Measurements from ENCODE around the gene DLG4. TPM values are rescaled to one million over a fixed set of nuclear protein-coding genes. Genes with fewer than 3 reads are reported as not detected.

Gene DLG4
- polyA plus RNA-seq, 1 experiment, result 10.2 TPM

DNA sequence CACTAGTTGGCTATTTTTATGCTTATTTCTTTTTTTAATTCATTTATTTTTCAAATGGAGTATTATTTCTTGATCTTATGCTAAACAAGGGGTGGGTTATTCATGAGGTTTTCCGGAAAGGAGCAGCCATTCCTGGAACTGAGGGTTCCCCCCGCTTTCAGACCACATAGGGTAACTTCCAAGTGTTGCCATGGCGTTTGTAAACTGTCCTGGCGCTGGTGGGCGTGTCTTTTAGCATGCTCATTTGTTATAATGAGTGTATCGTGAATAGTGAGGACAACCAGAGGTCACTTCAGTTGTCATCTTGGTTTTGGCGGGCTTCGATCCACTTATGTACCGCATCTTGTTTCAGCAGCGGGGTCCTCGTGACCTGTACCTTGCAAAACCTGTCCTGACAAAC, 75.4 kb downstream of the DLG4 start:
- no peaks in the 10 kb centered on the region for H3K9me3 ChIP-seq (ENCODE audit: control insufficient read depth, insufficient read depth, low read length)
- H3K27ac ChIP-seq (ENCODE audit: low read depth, low read length), result no peak overlapping the region
- DNase-seq (ENCODE audit: low read depth, low spot score), result no peak
- TF ChIP-seq, protein P1, sequence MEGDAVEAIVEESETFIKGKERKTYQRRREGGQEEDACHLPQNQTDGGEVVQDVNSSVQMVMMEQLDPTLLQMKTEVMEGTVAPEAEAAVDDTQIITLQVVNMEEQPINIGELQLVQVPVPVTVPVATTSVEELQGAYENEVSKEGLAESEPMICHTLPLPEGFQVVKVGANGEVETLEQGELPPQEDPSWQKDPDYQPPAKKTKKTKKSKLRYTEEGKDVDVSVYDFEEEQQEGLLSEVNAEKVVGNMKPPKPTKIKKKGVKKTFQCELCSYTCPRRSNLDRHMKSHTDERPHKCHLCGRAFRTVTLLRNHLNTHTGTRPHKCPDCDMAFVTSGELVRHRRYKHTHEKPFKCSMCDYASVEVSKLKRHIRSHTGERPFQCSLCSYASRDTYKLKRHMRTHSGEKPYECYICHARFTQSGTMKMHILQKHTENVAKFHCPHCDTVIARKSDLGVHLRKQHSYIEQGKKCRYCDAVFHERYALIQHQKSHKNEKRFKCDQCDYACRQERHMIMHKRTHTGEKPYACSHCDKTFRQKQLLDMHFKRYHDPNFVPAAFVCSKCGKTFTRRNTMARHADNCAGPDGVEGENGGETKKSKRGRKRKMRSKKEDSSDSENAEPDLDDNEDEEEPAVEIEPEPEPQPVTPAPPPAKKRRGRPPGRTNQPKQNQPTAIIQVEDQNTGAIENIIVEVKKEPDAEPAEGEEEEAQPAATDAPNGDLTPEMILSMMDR (IDR thresholded peaks at IDR 0.05; ENCODE audit: low read depth, low read length), result no peak
- H3K4me3 ChIP-seq (ENCODE audit: low read depth, low read length), result no peak overlapping the region
- peaks cover 26% of the 10 kb centered on the region for H3K27me3 ChIP-seq (ENCODE audit: control insufficient read depth, insufficient read depth, low read length)
- POLR2A ChIA-PET, result no interaction called here
- CTCF ChIA-PET, result no interaction called here

- Histone ChIP-seq H3K27me3 (ENCODE audit: control insufficient read depth, insufficient read depth, low read length) (peaks cover 44% of the 10 kb centered on the region), H3K4me3 (ENCODE audit: low read depth, low read length) (no peak overlapping the region), H3K9me3 (ENCODE audit: control insufficient read depth, insufficient read depth, low read length) (no peaks in the 10 kb centered on the region), H3K27ac (ENCODE audit: low read depth, low read length) (no peak overlapping the region)
- TF ChIP-seq, protein P1 (IDR thresholded peaks at IDR 0.05; ENCODE audit: low read depth, low read length), result no peak
- ChIA-PET POLR2A (no interaction called here), CTCF (interaction anchor here (1.2 to 7.4 kb wide), 2 partner anchors 92 to 120 kb away, joined by 3 to 250 read pairs; no protein-coding TSS in a partner anchor)
- DNase-seq (ENCODE audit: low read depth, low spot score), result no peak
These were observed 77.8 kb downstream of the DLG4 start for GRCh38 chr17:7141824-7142223.

DNA sequence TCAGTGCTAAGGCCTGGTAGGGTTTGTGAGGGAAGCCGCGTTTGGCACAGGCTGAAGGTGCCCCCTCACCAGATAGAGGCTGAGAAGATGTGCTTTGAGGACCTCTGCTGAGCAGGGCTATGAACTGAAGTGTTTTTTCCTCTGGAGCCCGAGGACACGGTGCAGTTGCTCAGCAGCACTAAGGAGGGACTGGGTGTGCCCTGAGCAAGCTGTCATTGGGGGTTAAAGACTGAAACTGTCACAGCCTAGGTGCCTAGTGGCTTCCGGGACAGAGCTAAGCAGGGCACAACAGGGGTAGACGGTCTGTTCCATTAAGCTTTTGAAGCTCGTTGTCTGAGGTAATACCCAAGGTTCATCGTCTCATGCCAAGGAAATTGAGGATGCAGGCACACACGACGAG, 80.2 kb downstream of the DLG4 start:
- no peak overlapping the region for H3K4me3 ChIP-seq (ENCODE audit: low read depth, low read length)
- POLR2A ChIA-PET, result no interaction called here
- CTCF ChIA-PET, result interaction anchor here (1.6 to 7.4 kb wide), 2 partner anchors 90 to 228 kb away, joined by 3 to 250 read pairs; no protein-coding TSS in a partner anchor
- TF ChIP-seq, protein P1 (IDR thresholded peaks at IDR 0.05; ENCODE audit: low read depth, low read length), result no peak
- peaks cover 39% of the 10 kb centered on the region for H3K27me3 ChIP-seq (ENCODE audit: control insufficient read depth, insufficient read depth, low read length)
- no peak for DNase-seq (ENCODE audit: low read depth, low spot score)
- no peaks in the 10 kb centered on the region for H3K9me3 ChIP-seq (ENCODE audit: control insufficient read depth, insufficient read depth, low read length)
- H3K27ac ChIP-seq (ENCODE audit: low read depth, low read length), result no peak overlapping the region

DNA sequence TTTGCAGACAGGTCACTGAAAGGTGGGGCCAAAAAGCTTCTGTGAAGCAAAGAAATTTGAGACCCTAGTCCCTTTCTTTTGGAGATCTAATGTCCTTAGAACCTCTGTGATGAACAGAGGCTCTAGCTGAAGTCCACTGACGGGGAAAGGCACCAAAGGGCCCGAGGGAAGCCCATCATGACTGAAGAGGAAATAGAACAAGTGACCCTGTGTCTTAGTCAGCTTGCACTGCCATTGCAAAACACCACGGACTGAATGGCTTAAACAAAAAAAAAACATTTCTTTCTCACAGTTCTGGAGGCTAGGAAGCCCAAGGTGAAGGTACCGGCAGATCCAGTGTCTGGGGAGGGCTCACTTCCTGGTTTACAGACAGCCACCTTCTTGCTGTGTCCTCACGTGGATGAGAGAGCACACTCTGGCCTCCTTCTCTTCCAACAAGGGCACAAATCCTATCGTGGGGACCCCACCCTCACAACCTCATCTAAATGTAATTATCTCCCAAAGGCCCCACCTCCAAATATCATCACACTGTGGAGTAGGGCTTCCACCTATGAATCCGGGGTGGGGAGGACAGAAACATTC, 80.7 kb downstream of the DLG4 start:
- Histone ChIP-seq H3K9me3 (ENCODE audit: control insufficient read depth, insufficient read depth, low read length) (no peaks in the 10 kb centered on the region), H3K27me3 (ENCODE audit: control insufficient read depth, insufficient read depth, low read length) (peaks cover 41% of the 10 kb centered on the region), H3K27ac (ENCODE audit: low read depth, low read length) (no peak overlapping the region), H3K4me3 (ENCODE audit: low read depth, low read length) (no peak overlapping the region)
- ChIA-PET CTCF (interaction anchor here (1.6 to 7.4 kb wide), 2 partner anchors 89 to 228 kb away, joined by 3 to 250 read pairs; no protein-coding TSS in a partner anchor), POLR2A (no interaction called here)
- TF ChIP-seq, protein P1 (IDR thresholded peaks at IDR 0.05; ENCODE audit: low read depth, low read length), result no peak
- no peak for DNase-seq (ENCODE audit: low read depth, low spot score)

DNA sequence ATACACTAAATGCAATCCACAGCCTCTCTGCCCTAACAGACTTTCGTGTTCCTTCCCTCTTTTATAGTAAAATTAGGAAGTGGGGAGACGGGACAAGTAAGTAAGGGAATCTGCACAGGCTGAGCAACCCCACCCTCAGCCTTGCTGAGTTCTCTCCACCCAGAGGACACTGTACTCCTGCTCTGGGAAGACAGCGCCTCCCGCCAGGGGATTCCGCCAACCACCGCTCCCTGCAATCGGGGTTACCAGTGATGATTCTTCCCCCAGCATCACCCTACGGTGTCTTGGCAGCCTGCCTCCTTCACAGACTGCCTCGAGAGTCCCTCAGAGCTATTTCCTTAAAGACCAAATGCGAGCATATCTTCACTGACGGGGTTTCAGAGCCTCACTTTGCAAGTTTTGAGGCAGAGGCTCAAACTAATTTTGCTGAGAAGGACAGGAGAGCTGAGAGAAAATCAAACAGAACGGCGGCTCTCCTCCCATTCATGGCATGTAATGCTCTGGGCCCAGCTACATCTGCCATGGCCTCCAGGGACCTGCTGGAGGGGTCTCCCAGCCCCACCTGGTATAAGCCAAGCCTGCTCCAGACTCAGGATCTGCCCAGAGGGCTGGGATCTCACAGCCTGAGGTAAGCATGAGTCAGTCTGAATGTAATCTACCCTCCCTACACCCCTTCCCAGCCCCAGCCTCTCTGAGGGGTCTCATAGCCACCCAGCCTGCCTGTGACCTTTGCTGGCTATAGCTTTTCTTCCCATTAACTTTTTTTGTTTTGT, 82.3 kb downstream of the DLG4 start:
- Histone ChIP-seq H3K27ac (ENCODE audit: low read depth, low read length) (no peak overlapping the region), H3K27me3 (ENCODE audit: control insufficient read depth, insufficient read depth, low read length) (peaks cover 50% of the 10 kb centered on the region), H3K4me3 (ENCODE audit: low read depth, low read length) (no peak overlapping the region), H3K9me3 (ENCODE audit: control insufficient read depth, insufficient read depth, low read length) (no peaks in the 10 kb centered on the region; the same call in 1 of the 2 replicates)
- DNase-seq (ENCODE audit: low read depth, low spot score), result no peak
- TF ChIP-seq, protein P1 (IDR thresholded peaks at IDR 0.05; ENCODE audit: low read depth, low read length), result no peak
- POLR2A ChIA-PET, result no interaction called here
- CTCF ChIA-PET, result interaction anchor here (0.7 to 7.4 kb wide), 20 partner anchors 9 to 226 kb away, joined by 3 to 250 read pairs (median 6); no protein-coding TSS in a partner anchor
